CD8-positive, alpha-beta memory T cell (primary cell): ENCODE data around the gene SLC25A2. TPM values are rescaled to one million over a fixed set of nuclear protein-coding genes. Genes with fewer than 3 reads are reported as not detected.

Experiments
- CTCF ChIA-PET: fragments of 350-600 bp; sonication (Branson Sonifier 250); formaldehyde crosslinking; loops from one replicate; lab custom pipeline; 2021; ENCODE audit warnings: antibody characterized with exemption; lab: Charles Lee
- POLR2A ChIA-PET: fragments of 350-600 bp; sonication (Branson Sonifier 250); formaldehyde crosslinking; loops from one replicate; lab custom pipeline; 2021; ENCODE audit warnings: antibody characterized with exemption; lab: Charles Lee
- DNase-seq, 5 donors: peaks; one replicate each; pipeline versions ENCODE4 v3.0.0 to v3.0.0-alpha.2; 2020 to 2022; ENCODE audit warnings: mixed read lengths in 1 of 5
- H3K27ac ChIP-seq: one replicate; pipeline ENCODE4 v1.7.0; 2013; ENCODE audit warnings: low read depth, mild to moderate bottlenecking, low read length, moderate library complexity
- H3K27me3 ChIP-seq: 2 replicates; pipeline ENCODE4 v1.7.0; 2013; ENCODE audit warnings: low read length, mild to moderate bottlenecking; ENCODE audit not compliant: insufficient read depth, poor library complexity, severe bottlenecking
- H3K36me3 ChIP-seq: 2 replicates; pipeline ENCODE4 v1.7.0; 2013; ENCODE audit warnings: mild to moderate bottlenecking, low read length, moderate library complexity; ENCODE audit not compliant: insufficient read depth
- H3K4me1 ChIP-seq: 2 replicates; pipeline ENCODE4 v1.7.0; 2013; ENCODE audit warnings: mild to moderate bottlenecking, low read length, moderate library complexity; ENCODE audit not compliant: insufficient read depth
- H3K4me3 ChIP-seq: 2 replicates; pipeline ENCODE4 v1.7.0; 2013; ENCODE audit warnings: mild to moderate bottlenecking, low read length
- H3K9me3 ChIP-seq: 2 replicates; pipeline ENCODE4 v1.7.0; 2013; ENCODE audit warnings: mild to moderate bottlenecking, low read length
- H3K27ac Mint-ChIP-seq, 8 donors: one replicate each; pipeline ENCODE4 v1.8.0; 2020 to 2021; ENCODE audit warnings: mixed read lengths in 8 of 8, mild to moderate bottlenecking in 6 of 8, inconsistent platforms in 3 of 8, moderate library complexity in 3 of 8
- H3K27me3 Mint-ChIP-seq, 2 donors: one replicate each; pipeline ENCODE4 v1.8.0; 2020 to 2021; ENCODE audit warnings: mixed read lengths in 2 of 2, mild to moderate bottlenecking in 1 of 2, moderate library complexity in 1 of 2
- H3K36me3 Mint-ChIP-seq, 3 donors: one replicate each; pipeline ENCODE4 v1.8.0; 2020 to 2021; ENCODE audit warnings: mixed read lengths in 3 of 3, inconsistent platforms in 1 of 3, mild to moderate bottlenecking in 1 of 3
- H3K4me1 Mint-ChIP-seq, 3 donors: one replicate each; pipeline ENCODE4 v1.8.0; 2020 to 2021; ENCODE audit warnings: mixed read lengths in 3 of 3, inconsistent platforms in 1 of 3, mild to moderate bottlenecking in 1 of 3
- H3K4me3 Mint-ChIP-seq, 7 donors: one replicate each; pipeline ENCODE4 v1.8.0; 2020 to 2021; ENCODE audit warnings: mixed read lengths in 7 of 7, mild to moderate bottlenecking in 6 of 7, moderate library complexity in 4 of 7, inconsistent platforms in 2 of 7
- H3K9me3 Mint-ChIP-seq, 5 donors: one replicate each; pipeline ENCODE4 v1.8.0; 2020 to 2022; ENCODE audit warnings: mixed read lengths in 5 of 5, mild to moderate bottlenecking in 3 of 5, moderate library complexity in 2 of 5, inconsistent platforms in 1 of 5
- polyA plus RNA-seq: library from polyadenylated mRNA; unstranded; fragments of 300-500 nt; fragmentation: Illumina TruSeq; gene quantifications from one replicate; pipeline ENCODE4 v1.2.3, GENCODE V29; 2021
- total RNA-seq, 2 experiments: library from RNA; stranded (reverse); gene quantifications; one replicate each; pipeline ENCODE4 v1.2.3, GENCODE V29; 2021

SLC25A2 gene
- total and polyA plus RNA-seq, 3 experiments from 2014 or later = 0.31 to 0.35 TPM; not detected in 1

DNA sequence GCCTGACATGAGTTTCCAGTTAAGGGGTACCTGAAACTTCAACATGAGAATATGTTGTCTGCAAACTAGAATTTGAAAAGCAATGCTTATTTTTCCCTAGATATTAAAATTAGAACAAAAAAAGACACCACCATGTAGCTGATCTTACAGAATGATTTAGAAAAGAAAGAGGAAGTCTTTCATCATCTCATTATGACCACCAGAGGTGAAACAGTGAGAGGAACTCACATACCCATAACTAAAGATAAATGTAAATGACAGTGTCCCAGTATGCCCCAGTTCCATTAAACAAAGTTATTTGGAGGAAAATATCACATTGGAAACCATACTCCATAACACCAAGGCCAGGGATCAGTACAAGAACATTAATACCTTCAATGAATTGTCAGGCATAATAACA is 9.9 kb upstream of the SLC25A2 start:
- H3K27me3 Mint-ChIP-seq = no peaks in the 10 kb centered on the region
- H3K27ac ChIP-seq = no peak overlapping the region
- DNase-seq = no peak
- H3K4me1 ChIP-seq = no peaks in the 10 kb centered on the region
- POLR2A ChIA-PET = no interaction called here
- CTCF ChIA-PET = interaction anchor here (1.7 kb wide), 1 partner anchor 11 kb away, joined by 4 read pairs; no protein-coding TSS in a partner anchor
- H3K27ac Mint-ChIP-seq = no peak overlapping the region
- H3K36me3 Mint-ChIP-seq = peaks cover 26 to 63% (median 54%) of the 10 kb centered on the region in 3 donors
- no peak overlapping the region for H3K4me3 Mint-ChIP-seq
- no peaks in the 10 kb centered on the region for H3K27me3 ChIP-seq
- no peak overlapping the region for H3K4me3 ChIP-seq
- H3K4me1 Mint-ChIP-seq = peaks cover 4 to 18% (median 7%) of the 10 kb centered on the region in 3 donors
- H3K9me3 Mint-ChIP-seq = peaks cover 57 to 96% (median 93%) of the 10 kb centered on the region in 5 donors
- no peaks in the 10 kb centered on the region for H3K36me3 ChIP-seq
- peaks cover 43% of the 10 kb centered on the region for H3K9me3 ChIP-seq

DNA sequence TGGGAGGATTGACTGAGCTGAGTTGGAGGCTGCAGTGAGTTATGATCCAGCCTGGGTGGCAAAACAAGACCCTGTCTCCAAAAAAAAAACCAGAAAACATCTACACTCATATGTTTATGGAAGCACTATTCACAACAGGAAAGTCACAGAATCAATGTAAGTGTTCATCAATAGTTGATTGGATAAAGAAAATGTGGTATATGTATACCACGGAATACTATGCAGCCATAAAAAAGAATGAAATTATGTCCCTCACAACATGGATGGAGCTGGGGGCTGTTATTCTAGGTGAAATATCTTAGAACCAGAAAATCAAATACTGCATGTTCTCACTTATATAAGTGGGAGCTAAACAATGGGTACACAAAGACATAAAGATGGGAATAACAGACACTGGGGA is 2.8 kb upstream of the SLC25A2 start:
- ChIA-PET POLR2A (no interaction called here), CTCF (no interaction called here)
- no peaks in the 10 kb centered on the region for H3K4me1 Mint-ChIP-seq
- H3K27me3 Mint-ChIP-seq = no peaks in the 10 kb centered on the region
- H3K4me1 ChIP-seq = no peaks in the 10 kb centered on the region
- H3K4me3 Mint-ChIP-seq = no peak overlapping the region
- H3K36me3 Mint-ChIP-seq = peaks cover 6 to 49% (median 29%) of the 10 kb centered on the region in 3 donors
- peaks cover 38 to 88% (median 85%) of the 10 kb centered on the region in 5 donors for H3K9me3 Mint-ChIP-seq
- H3K27ac Mint-ChIP-seq = no peak overlapping the region
- H3K4me3 ChIP-seq = no peak overlapping the region
- no peaks in the 10 kb centered on the region for H3K36me3 ChIP-seq
- peaks cover 37% of the 10 kb centered on the region for H3K9me3 ChIP-seq
- no peak for DNase-seq
- no peaks in the 10 kb centered on the region for H3K27me3 ChIP-seq
- no peak overlapping the region for H3K27ac ChIP-seq

DNA sequence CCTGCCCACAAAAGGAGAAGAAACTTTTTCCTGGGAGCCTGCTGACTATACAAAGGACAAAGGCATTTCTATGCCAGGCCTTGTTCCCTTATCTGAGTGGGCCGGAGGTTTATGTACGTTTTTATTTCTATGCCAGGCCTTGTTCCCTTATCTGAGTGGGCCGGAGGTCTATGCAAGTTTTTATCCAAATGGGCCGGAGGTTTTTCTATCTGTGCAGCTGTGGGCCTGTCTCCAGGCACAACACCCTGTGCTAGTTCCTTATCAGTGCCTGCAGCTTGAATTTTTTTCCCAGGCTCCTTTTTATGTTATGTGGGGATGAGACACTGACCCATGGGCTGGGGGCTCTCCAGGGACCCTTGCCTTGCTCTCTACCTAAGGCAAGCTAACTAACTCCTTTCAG is 5.5 kb downstream of the SLC25A2 start:
- no peak overlapping the region for H3K4me3 ChIP-seq
- no peaks in the 10 kb centered on the region for H3K27me3 ChIP-seq
- peaks cover 49 to 95% (median 80%) of the 10 kb centered on the region in 5 donors for H3K9me3 Mint-ChIP-seq
- H3K27me3 Mint-ChIP-seq = no peaks in the 10 kb centered on the region
- no peak overlapping the region for H3K27ac ChIP-seq
- peaks cover 29% of the 10 kb centered on the region for H3K9me3 ChIP-seq
- no peaks in the 10 kb centered on the region for H3K36me3 ChIP-seq
- peaks cover 14 to 61% (median 44%) of the 10 kb centered on the region in 3 donors for H3K36me3 Mint-ChIP-seq
- no peaks in the 10 kb centered on the region for H3K4me1 ChIP-seq
- H3K4me1 Mint-ChIP-seq = no peaks in the 10 kb centered on the region
- POLR2A ChIA-PET = no interaction called here
- H3K4me3 Mint-ChIP-seq = no peak overlapping the region
- no peak for DNase-seq
- no peak overlapping the region for H3K27ac Mint-ChIP-seq
- CTCF ChIA-PET = no interaction called here

DNA sequence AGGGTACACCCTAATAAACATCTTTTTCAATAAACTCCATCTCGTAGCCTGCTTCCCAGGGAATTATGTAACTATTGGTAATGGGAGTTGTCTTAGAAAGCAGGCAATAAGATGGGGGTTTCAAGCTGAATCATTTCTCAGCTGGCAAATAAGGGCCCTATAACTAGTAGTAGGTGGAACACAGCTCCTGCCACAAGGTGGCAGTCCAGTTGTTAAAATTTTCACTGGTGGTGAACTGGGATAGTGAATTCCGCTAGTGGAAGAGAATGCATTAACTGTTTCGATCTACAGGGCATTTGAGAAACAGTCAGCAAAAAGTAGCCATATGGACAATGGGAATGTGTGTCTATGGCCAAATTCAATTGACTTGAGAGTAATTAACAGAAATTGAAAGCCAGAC is 30.9 kb downstream of the SLC25A2 start:
- no peaks in the 10 kb centered on the region for H3K36me3 ChIP-seq
- H3K27ac ChIP-seq = no peak overlapping the region
- H3K4me1 Mint-ChIP-seq = no peaks in the 10 kb centered on the region
- no peak overlapping the region for H3K4me3 ChIP-seq
- peaks cover 7 to 29% (median 21%) of the 10 kb centered on the region in 3 donors for H3K36me3 Mint-ChIP-seq
- no peaks in the 10 kb centered on the region for H3K27me3 ChIP-seq
- peaks cover 23% of the 10 kb centered on the region for H3K9me3 ChIP-seq
- ChIA-PET POLR2A (no interaction called here), CTCF (interaction anchor here (0.5 kb wide), 1 partner anchor 448 kb away, joined by 3 read pairs; no protein-coding TSS in a partner anchor)
- no peak overlapping the region for H3K27ac Mint-ChIP-seq
- H3K4me3 Mint-ChIP-seq = no peak overlapping the region
- no peak for DNase-seq
- no peaks in the 10 kb centered on the region for H3K4me1 ChIP-seq
- no peaks in the 10 kb centered on the region for H3K27me3 Mint-ChIP-seq
- peaks cover 61 to 89% (median 80%) of the 10 kb centered on the region in 5 donors for H3K9me3 Mint-ChIP-seq

DNA sequence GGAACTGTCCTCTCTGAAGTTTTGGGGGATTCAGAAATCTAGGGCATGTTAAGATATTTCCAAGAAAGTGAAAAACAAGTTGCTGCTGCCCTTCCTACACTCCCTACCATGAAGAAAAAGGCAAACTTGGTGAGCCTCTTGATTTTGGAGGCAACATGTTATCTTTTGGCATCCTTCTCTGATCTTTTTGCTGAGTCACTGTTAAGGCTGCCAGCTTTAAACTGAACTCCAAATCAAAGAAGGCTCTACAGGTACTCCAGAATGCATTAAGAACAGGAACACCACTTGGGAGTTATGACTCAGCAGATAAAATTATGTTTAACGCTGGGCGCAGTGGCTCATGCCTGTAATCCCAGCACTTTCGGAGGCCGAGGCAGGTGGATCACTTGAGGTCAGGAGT is 34.7 kb downstream of the SLC25A2 start:
- Histone ChIP-seq H3K9me3 (peaks cover 36% of the 10 kb centered on the region), H3K27me3 (no peaks in the 10 kb centered on the region), H3K27ac (no peak overlapping the region), H3K4me1 (no peaks in the 10 kb centered on the region), H3K4me3 (no peak overlapping the region), H3K36me3 (no peaks in the 10 kb centered on the region)
- Mint-ChIP-seq H3K27me3 (no peaks in the 10 kb centered on the region), H3K4me1 (no peaks in the 10 kb centered on the region), H3K27ac (no peak overlapping the region), H3K4me3 (no peak overlapping the region), H3K36me3 (peaks cover 6 to 46% (median 28%) of the 10 kb centered on the region in 3 donors), H3K9me3 (peaks cover 67 to 92% (median 84%) of the 10 kb centered on the region in 5 donors)
- no peak for DNase-seq
- POLR2A ChIA-PET = no interaction called here
- CTCF ChIA-PET = no interaction called here

- Mint-ChIP-seq H3K9me3 (peaks cover 71 to 98% (median 91%) of the 10 kb centered on the region in 5 donors), H3K36me3 (peaks cover 6 to 36% (median 34%) of the 10 kb centered on the region in 3 donors), H3K4me3 (no peak overlapping the region), H3K27ac (no peak overlapping the region), H3K27me3 (no peaks in the 10 kb centered on the region), H3K4me1 (no peaks in the 10 kb centered on the region)
- ChIA-PET CTCF (interaction anchor here (1.4 kb wide), 1 partner anchor 9 kb away, joined by 3 read pairs; no protein-coding TSS in a partner anchor), POLR2A (no interaction called here)
- no peaks in the 10 kb centered on the region for H3K36me3 ChIP-seq
- no peaks in the 10 kb centered on the region for H3K27me3 ChIP-seq
- no peak overlapping the region for H3K27ac ChIP-seq
- H3K4me3 ChIP-seq = no peak overlapping the region
- DNase-seq = no peak
- H3K4me1 ChIP-seq = no peaks in the 10 kb centered on the region
- peaks cover 49% of the 10 kb centered on the region for H3K9me3 ChIP-seq
Measured at GRCh38 chr5:141261238-141261546, 42.7 kb downstream of the SLC25A2 start.

GRCh38 chr5:141260458-141261237 is 43.2 kb downstream of the SLC25A2 start:
- Mint-ChIP-seq H3K4me3 (no peak overlapping the region), H3K27me3 (no peaks in the 10 kb centered on the region), H3K4me1 (no peaks in the 10 kb centered on the region), H3K27ac (no peak overlapping the region), H3K36me3 (peaks cover 4 to 33% (median 33%) of the 10 kb centered on the region in 3 donors), H3K9me3 (peaks cover 71 to 98% (median 91%) of the 10 kb centered on the region in 5 donors)
- CTCF ChIA-PET = interaction anchor here (1.4 kb wide), 1 partner anchor 10 kb away, joined by 3 read pairs; no protein-coding TSS in a partner anchor
- no peaks in the 10 kb centered on the region for H3K4me1 ChIP-seq
- H3K9me3 ChIP-seq = peaks cover 48% of the 10 kb centered on the region
- POLR2A ChIA-PET = no interaction called here
- no peaks in the 10 kb centered on the region for H3K27me3 ChIP-seq
- no peak for DNase-seq
- no peak overlapping the region for H3K27ac ChIP-seq
- no peak overlapping the region for H3K4me3 ChIP-seq
- no peaks in the 10 kb centered on the region for H3K36me3 ChIP-seq

DNA sequence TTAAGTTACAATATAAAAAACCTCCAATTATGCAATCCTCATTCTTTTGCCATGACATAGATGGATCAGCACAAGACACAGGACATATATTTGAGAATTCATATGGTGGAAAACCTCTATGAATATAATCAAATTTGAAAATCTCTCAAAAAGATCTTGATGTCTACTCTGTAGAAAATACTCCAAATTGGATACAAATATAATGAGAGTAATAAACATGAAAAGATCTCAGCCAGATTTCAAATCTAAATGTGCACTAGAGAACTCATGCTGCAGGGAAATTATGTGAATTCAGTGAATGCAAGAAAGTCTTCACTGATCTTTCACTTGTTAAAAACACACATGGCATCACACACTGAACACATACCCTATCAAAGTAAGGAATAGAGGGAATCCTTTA is 44.9 kb downstream of the SLC25A2 start:
- peaks cover 75 to 98% (median 94%) of the 10 kb centered on the region in 5 donors for H3K9me3 Mint-ChIP-seq
- H3K4me1 Mint-ChIP-seq = no peaks in the 10 kb centered on the region
- Histone ChIP-seq H3K27me3 (no peaks in the 10 kb centered on the region), H3K27ac (no peak overlapping the region), H3K9me3 (peaks cover 36% of the 10 kb centered on the region), H3K36me3 (no peaks in the 10 kb centered on the region), H3K4me1 (no peaks in the 10 kb centered on the region), H3K4me3 (no peak overlapping the region)
- no peak overlapping the region for H3K27ac Mint-ChIP-seq
- ChIA-PET POLR2A (no interaction called here), CTCF (no interaction called here)
- H3K36me3 Mint-ChIP-seq = peaks cover 8 to 40% (median 24%) of the 10 kb centered on the region in 3 donors
- H3K4me3 Mint-ChIP-seq = no peak overlapping the region
- DNase-seq = no peak
- H3K27me3 Mint-ChIP-seq = no peaks in the 10 kb centered on the region
